SK-N-SH treated with all-trans-retinoic acid at 6 μM for 48 hours (cell line): ENCODE data around the gene OBSL1.

Experiments used
- ARNTL ChIP-seq: fragments of 450-650 bp; formaldehyde crosslinking; IDR thresholded peaks from 2 replicates; pipeline ENCODE4 v1.5.0; 2020; ENCODE audit warnings: low read depth, mild to moderate bottlenecking, moderate library complexity, borderline replicate concordance
- CSDC2 ChIP-seq: fragments of 250-450 bp; sonication (Bioruptor Pico); IDR thresholded peaks from 2 replicates; pipeline ENCODE4 v1.5.0; 2020; ENCODE audit warnings: mild to moderate bottlenecking, moderate library complexity
- CSRNP3 ChIP-seq: fragments of 250-450 bp; sonication (Bioruptor Pico); IDR thresholded peaks from 2 replicates; pipeline ENCODE4 v1.5.1; 2021; ENCODE audit warnings: mild to moderate bottlenecking, moderate library complexity
- GLIS3 ChIP-seq: fragments of 250-450 bp; sonication (Bioruptor Pico); IDR thresholded peaks from 2 replicates; pipeline ENCODE4 v1.5.0; 2020; ENCODE audit warnings: mild to moderate bottlenecking, moderate library complexity
- PATZ1 ChIP-seq: fragments of 250-450 bp; sonication (Bioruptor Pico); IDR thresholded peaks from 2 replicates; pipeline ENCODE4 v1.8.0; 2020; ENCODE audit warnings: mild to moderate bottlenecking, moderate library complexity, borderline replicate concordance
- POU6F1 ChIP-seq: fragments of 250-450 bp; sonication (Bioruptor Pico); IDR thresholded peaks from 2 replicates; pipeline ENCODE4 v1.8.0; 2021; ENCODE audit warnings: low read depth, mild to moderate bottlenecking, moderate library complexity, borderline replicate concordance
- PPARA ChIP-seq: fragments of 250-450 bp; sonication (Bioruptor Pico); IDR thresholded peaks from 2 replicates; pipeline ENCODE4 v1.5.0; 2020; ENCODE audit warnings: mild to moderate bottlenecking, borderline replicate concordance
- SNAI2 ChIP-seq: fragments of 250-450 bp; sonication (Bioruptor Pico); IDR thresholded peaks from 2 replicates; pipeline ENCODE4 v1.5.0; 2020; ENCODE audit warnings: mild to moderate bottlenecking, moderate library complexity
- TCF4 ChIP-seq: fragments of 250-450 bp; sonication (Bioruptor Pico); IDR thresholded peaks from 2 replicates; pipeline ENCODE4 v1.8.0; 2021; ENCODE audit warnings: mild to moderate bottlenecking, moderate library complexity, borderline replicate concordance
- ZFP3 ChIP-seq: fragments of 250-450 bp; sonication (Bioruptor Pico); IDR thresholded peaks from 2 replicates; pipeline ENCODE4 v1.5.0; 2020; ENCODE audit warnings: mild to moderate bottlenecking, moderate library complexity

- TF ChIP-seq SNAI2 (CRISPR knock-in tag) (no peak), CSDC2 (CRISPR knock-in tag) (no peak), PATZ1 (no peak), GLIS3 (CRISPR knock-in tag) (no peak), CSRNP3 (CRISPR knock-in tag) (no peak), PPARA (CRISPR knock-in tag) (no peak), TCF4 (CRISPR knock-in tag) (no peak), ZFP3 (CRISPR knock-in tag) (no peak), ARNTL (CRISPR knock-in tag) (no peak), POU6F1 (no peak)
These were observed 26.8 kb downstream of the OBSL1 start for GRCh38 chr2:219544567-219544966.
